HG03196 (cell line): ENCODE results near the gene NKD2.
"Not testable (repeated sequence)": the region's sequence is repeated elsewhere in the genome, so short reads cannot be mapped to it uniquely, and the experiment has no call there.

Experiments
- ATAC-seq: cut with Tn5 transposase; IDR thresholded peaks from one replicate; pipeline ENCODE4 v1.9.1; 2021; ENCODE audit not compliant: unreplicated experiment

Gene NKD2

GRCh38 chr5:1012313-1012841 is 3.8 kb downstream of the NKD2 start:
- no peak for ATAC-seq

- no peak for ATAC-seq
These were observed 4.3 kb downstream of the NKD2 start for GRCh38 chr5:1012900-1013237.

- no peak for ATAC-seq
These were observed 4.8 kb downstream of the NKD2 start for GRCh38 chr5:1013238-1013947.

GRCh38 chr5:1013948-1014301 is 5.3 kb downstream of the NKD2 start:
- ATAC-seq: no peak

DNA sequence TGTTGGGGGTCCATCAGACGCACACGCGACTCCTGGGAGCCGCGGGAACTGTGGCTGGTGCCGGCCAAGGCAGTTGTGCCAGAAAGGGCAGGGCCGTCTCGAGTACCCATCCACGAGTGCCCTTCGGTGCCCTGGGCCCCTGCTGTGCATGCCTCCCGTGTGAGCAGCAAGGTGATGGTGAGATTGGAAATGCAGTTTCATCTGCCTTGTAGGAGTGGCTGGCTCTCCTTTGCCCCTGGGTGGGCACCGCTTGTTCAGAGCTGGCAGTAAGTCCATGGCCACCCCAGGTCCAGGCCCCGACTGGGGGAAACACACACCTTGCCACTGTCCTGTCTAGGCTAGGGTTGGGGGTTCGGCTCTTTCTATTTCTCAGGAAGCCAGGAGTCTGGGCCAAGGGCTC is 5.7 kb downstream of the NKD2 start:
- ATAC-seq: no peak

GRCh38 chr5:1014781-1015221 is 6.2 kb downstream of the NKD2 start:
- ATAC-seq: no peak

DNA sequence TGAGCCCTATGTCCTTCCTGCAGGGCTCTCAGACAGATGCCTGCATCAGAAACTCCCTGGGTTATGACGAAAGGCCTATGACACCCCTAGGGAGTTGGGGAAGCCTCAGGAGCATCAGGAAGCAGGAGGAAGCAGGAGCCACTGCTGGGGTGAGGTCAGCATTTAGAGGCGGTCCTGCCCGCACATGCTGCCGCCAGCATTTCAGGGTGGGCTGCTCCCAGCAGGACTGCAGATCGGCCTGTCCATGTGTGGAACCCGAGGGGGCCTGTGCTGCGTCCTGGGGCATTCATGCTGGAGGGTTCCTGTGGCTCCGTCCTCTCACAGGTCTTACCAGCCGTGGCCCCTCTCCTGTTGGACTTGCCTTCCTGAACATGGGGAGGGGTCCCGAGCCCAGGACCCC is 6.9 kb downstream of the NKD2 start:
- ATAC-seq: no peak

DNA sequence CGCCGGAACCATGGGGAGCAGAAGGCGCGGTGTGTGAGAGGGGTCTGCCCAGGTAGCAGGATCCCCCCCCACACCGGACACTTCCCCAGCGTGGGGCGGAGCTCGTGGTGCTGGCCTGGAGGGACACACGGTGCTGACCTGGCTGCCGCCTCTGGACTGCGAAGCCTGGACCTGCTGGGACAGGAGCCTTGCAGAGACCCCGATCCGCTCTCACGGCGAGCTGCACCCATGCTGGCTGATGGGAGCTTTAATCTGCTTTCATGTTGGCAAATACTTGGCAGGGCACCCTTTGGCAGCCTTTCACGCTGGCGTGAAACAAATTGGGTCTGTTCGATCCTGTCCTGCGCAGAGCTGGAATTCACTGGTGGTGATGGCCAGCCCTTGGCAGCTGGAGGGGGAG is 7.4 kb downstream of the NKD2 start:
- ATAC-seq: no peak

DNA sequence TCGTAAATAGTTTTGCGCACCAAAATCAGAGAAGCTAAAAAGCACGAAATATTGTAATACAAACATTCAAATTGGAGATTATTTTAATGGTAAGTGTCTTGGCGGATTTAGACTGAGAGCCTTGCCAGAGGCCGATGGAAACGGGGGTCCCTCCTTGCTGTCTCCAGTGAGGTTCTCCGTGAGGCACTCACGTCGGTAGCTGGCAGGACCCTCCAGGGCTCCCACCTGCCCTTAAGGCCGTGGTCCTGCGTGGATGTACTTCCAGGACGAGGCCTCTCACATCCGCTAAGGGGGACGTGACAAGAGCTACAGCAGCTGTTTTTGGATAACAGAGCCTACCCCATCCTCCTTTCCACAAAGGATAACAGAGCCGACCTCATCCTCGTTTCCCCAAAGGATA is 7.9 kb downstream of the NKD2 start:
- ATAC-seq: no peak

GRCh38 chr5:1017056-1017455 is 8.5 kb downstream of the NKD2 start:
- ATAC-seq: no peak

- ATAC-seq: no peak
These were observed 9.3 kb downstream of the NKD2 start for GRCh38 chr5:1017691-1018455.

GRCh38 chr5:1018596-1018995 is 10.0 kb downstream of the NKD2 start:
- no peak for ATAC-seq

DNA sequence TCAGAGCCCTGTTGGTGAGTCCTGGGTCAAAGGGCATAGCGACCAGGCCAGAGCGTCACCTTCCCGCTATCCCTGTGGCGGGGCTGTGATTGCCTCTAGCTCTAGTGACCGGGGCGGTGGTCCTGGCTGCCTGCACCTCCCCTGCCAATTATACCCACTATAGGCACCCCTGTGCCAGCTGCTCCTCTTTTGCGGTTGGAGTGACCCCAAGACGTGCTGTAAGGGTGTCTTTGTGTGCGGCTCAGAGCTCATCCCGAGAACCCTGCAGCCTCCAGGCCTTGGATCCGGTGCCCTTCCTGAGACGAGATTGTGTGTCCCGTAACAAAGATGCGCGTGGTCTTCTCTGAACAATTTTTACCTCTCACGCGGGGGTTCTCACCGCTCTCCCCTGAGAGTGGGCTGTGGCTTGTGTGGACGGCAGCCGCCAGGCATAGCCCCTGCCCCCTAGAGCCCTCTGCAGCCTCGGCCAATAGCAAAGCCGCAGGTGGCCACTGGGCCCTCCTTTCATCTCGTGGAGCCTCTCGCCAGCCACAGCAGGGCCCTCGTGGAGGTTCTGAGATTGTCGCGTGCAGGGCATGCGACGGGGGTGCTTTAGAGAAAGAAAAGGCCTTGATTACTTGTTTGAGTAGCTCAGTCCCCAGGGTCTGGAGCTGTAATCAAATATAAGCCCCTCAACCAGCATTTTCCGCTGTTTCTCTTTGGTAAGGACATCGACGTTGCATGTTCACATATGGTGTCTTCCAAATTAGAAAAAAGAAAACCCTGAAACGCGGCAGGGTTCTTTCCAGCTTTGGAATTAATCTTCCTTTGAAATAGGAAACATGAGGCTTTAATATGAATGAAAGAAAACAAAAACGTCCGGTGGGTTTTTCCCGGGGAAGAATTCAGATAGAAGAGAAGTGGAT is 10.7 kb downstream of the NKD2 start:
- no peak for ATAC-seq

- no peak for ATAC-seq
These were observed 11.9 kb downstream of the NKD2 start for GRCh38 chr5:1020452-1020961.

DNA sequence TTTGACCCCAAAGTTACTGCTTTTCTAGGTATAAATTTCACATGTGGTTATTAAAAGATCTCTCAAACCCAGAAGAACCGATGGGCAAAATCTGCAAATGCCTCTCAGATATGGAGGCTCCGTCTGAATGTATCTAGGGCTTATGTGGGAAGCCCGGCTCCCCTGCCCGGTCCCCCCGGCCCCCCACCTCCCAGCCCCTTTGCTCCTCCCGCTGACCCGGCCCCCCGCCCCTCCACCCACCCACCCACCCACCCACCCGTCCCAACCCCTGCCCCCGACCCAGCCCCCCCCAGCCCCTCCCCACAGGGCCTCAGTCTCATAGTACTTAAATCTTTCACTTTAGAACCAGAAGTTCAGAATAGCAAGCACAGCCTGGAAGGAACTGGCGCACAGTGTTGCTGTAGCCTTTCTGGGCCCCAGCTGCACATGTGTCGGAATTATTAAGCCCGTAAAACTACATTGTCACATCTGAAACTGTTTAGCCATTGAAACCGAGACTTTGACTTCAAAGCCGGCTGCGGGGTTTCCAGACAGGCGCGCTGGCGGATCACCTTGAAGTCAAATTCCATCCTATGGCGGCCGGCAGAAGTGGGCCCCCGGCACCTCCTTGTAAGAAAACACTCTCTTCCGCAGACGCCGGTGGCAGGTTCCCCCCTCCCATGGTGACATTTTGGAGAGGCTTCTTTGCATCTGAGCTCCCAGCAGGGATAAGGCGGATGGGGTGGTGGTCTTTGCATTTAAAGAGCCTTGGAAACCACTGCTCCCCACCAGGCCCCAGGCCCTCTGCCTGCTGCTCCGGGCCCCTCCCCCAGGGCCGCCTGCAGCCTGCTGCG is 12.8 kb downstream of the NKD2 start:
- ATAC-seq: no peak

DNA sequence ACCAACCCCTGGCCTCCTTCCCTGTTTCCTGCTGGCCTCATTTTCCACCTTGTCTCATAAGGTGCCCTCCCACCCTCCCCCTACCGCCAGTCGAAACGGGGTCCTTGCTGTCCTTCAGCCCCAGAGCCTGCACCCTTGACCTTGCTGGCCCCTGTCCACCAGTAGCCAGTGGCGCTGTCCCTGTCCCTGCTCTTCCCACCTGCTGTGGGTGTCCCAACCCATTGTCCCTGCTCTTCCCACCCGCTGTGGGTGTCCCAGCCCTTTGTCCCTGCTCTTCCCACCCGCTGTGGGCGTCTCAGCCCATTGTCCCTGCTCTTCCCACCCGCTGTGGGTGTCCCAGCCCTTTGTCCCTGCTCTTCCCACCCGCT is 13.4 kb downstream of the NKD2 start:
- ATAC-seq: not testable (repeated sequence)

DNA sequence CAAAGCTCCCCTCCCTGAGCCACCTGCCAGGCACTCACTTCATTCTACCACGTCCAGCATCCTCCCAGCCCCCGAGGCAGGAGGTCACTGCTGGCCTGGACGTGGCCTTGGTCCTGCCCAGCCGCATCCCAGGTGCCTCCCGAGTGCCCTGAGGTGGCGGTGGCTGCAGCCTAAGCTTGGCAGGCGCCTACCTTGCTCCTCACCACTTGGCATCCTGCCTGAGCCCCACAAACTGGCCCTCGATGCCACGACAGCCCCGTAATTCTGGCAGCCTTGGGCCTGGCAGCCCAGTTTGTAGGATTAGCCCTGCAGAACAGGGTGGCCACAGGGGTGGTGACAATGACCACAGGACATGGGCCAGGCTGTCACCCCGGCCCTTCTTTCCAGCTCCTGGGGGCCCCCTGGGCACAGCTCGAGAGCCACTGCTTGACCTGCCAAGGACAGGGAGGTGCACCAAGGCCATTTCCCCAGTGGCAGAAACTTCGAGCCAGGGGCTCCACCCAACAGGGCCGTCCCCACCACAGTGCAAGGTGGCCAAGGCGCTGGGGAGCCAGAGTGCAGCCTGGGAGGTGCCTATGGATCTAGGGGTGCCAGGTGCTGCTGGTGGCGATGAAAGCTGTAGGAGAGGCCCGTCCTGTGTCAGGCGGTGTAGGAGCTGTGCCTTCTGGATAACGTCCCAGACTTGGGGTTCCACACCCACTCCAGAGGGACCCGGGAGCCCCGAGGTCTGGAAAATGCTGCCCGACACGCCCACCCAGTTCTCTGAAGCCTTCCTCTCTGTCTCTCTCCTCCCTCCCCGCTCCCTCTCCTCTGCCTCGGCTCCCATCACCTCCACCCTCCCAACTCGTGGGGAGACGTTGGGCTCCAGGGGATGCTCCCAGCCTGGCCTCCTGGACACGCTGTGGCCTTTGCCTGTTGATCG is 18.4 kb downstream of the NKD2 start:
- ATAC-seq: no peak

DNA sequence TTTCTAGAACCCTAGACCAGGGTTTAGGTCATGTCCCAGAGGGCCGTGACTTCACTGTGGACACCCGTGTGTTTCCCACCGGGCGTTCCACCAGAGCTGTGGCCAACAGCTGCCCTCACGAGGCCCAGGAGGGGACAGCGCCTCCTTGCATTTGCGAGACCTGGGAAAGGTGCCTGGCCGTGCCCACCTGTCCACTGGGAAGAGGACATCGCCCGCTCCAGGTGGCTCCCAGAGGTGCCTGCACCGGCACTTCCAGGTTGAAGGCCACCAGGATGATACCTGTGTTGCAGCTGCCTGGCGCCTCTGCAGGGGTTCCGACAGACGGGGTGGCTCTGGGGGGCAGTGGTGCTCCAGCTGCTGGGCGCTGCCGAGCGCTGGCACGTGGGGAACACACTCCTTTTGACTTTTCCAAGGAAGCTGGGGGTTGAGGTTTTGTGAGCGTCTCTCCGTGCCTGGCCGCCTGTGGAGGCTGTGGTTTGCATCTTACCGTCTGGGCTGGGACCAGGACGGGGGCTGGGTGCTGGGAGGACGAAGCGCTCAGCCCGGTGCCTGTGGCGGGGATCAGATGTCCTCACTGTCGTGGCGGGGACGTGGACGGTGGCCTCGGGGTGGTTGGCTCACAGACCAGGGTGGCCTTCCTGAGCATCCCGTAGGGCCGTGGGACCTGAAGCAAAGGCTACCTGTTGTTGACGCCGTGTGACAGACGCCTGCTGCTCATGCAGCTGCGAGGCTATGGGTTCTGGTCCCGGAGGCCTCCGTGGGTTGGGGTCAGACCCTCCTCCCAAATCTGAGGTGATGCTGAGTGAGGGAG is 19.2 kb downstream of the NKD2 start:
- ATAC-seq: no peak
